HG02973 (cell line): ENCODE data around the gene ZNRF1.

ENCODE experiments used
- ATAC-seq: cut with Tn5 transposase; IDR thresholded peaks from one replicate; pipeline ENCODE4 v1.9.1; 2021; ENCODE audit warnings: moderate library complexity; ENCODE audit not compliant: unreplicated experiment

ZNRF1 gene

GRCh38 chr16:75138636-75139035 lies 139.8 kb downstream of the ZNRF1 start:
- no peak for ATAC-seq

- ATAC-seq = no peak
These were observed 140.7 kb downstream of the ZNRF1 start for GRCh38 chr16:75139498-75139897.

DNA sequence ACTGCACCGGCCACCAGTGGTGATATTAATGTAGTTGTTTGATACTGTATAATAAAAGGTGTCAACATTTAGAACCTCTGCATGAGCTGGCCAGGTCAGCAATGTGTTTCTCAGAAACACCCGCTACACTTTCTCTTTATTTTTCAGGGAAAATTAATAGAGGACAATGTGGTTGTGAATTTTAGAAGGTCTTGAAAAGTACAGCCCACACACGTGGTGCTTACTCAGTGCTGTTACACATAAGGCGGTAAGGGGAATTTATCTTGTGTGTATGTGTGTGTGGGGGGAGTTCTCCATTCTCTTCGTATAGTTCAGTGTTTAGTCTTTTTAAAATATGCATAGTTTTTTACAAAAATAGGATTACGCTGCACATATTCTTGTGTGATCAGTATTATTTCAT lies 145.1 kb downstream of the ZNRF1 start:
- ATAC-seq = no peak

GRCh38 chr16:75147968-75148310 lies 149.1 kb downstream of the ZNRF1 start:
- no peak for ATAC-seq

- peak; percentile 79 for ATAC-seq
These were observed 149.7 kb downstream of the ZNRF1 start, which contains the start of gene ZFP1 for GRCh38 chr16:75148311-75149195. Gene ZFP1, plus strand, starts transcription at chr16:75148524. Its CDS starts 4,428 bp downstream, at chr16:75152952.

DNA sequence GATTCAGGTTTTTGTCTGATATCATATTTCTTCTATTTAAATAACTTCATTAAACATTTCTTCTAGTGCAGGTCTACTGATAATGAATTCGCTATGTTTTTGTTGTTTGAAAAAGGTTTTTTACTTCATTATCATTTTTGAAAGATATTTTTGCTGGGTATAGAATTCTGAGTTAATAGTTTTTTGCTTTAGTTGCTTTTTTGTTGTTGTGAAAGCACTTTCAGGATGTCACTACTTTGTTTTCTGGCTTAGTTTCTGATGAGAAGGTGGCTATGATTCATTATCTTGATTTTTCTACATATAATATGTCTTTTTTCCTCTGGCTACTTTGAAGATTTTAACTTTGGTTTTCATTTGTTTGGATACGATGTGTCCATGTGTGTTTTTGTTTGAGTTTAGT lies 153.0 kb downstream of the ZNRF1 start:
- ATAC-seq = no peak

- ATAC-seq = no peak
These were observed 153.8 kb downstream of the ZNRF1 start for GRCh38 chr16:75152635-75153034.

- ATAC-seq = no peak
These were observed 161.6 kb downstream of the ZNRF1 start for GRCh38 chr16:75160386-75160785.
